ENCODE data around the gene CALR3. TPM values are rescaled to one million over a fixed set of nuclear protein-coding genes. Genes with fewer than 3 reads are reported as not detected.

CALR3 gene
- total and polyA plus RNA-seq, 7 donors = not detected

DNA sequence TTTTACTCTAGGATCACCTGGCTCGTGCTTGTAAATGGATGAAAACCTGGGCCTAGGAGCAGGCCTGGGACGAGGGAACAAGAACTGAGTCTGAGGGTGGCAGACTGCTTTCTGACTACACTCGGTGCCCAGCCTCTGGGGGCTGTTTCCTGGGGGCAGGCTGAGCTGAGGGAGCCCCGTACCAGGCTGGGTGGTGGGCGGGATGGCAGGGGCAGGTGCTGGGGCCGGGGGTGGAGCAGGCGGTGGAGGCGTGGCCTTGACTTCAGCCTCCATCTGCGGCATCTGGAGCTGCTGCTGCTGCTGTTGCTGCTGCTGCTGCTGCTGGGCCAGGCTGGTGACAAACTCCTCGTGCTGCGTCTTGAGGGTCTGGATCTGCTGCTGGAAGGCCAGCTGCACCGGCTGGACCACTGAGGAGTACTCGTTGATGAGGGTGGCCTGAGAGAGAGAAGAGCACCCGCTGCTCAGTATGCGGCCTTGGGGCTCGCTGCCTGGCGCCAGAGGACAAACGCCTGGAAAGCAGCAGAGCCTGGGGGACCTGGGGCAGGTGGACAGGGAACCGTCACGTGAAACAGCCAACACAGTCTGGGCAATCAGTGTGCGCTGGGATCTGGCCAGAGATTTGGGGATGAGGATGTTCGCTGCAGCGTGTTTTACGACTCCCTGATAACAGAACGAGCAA, 33.6 kb upstream of the CALR3 start:
- TF ChIP-seq, protein P1, sequence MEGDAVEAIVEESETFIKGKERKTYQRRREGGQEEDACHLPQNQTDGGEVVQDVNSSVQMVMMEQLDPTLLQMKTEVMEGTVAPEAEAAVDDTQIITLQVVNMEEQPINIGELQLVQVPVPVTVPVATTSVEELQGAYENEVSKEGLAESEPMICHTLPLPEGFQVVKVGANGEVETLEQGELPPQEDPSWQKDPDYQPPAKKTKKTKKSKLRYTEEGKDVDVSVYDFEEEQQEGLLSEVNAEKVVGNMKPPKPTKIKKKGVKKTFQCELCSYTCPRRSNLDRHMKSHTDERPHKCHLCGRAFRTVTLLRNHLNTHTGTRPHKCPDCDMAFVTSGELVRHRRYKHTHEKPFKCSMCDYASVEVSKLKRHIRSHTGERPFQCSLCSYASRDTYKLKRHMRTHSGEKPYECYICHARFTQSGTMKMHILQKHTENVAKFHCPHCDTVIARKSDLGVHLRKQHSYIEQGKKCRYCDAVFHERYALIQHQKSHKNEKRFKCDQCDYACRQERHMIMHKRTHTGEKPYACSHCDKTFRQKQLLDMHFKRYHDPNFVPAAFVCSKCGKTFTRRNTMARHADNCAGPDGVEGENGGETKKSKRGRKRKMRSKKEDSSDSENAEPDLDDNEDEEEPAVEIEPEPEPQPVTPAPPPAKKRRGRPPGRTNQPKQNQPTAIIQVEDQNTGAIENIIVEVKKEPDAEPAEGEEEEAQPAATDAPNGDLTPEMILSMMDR (IDR thresholded peaks at IDR 0.05) = no peak
- no peak for TF ChIP-seq POLR2A (IDR thresholded peaks at IDR 0.05)
- TF ChIP-seq POLR2AphosphoS5 (IDR thresholded peaks at IDR 0.05) = no peak
- no peak for TF ChIP-seq EP300 (IDR thresholded peaks at IDR 0.05)
- Histone ChIP-seq H3K9me3 (no peaks in the 10 kb centered on the region), H3K36me3 (peaks cover 87 to 100% (median 97%) of the 10 kb centered on the region in 4 donors), H3K27me3 (no peaks in the 10 kb centered on the region), H3K4me1 (no peaks in the 10 kb centered on the region), H3K4me3 (no peak overlapping the region), H3K27ac (no peak overlapping the region)
- no peak for DNase-seq
- WGBS, 2 donors = 87 to 92% methylated on average over 25 of the region's 25 CpGs
- intact Hi-C loops (cut with DNase I) = no loop called here

DNA sequence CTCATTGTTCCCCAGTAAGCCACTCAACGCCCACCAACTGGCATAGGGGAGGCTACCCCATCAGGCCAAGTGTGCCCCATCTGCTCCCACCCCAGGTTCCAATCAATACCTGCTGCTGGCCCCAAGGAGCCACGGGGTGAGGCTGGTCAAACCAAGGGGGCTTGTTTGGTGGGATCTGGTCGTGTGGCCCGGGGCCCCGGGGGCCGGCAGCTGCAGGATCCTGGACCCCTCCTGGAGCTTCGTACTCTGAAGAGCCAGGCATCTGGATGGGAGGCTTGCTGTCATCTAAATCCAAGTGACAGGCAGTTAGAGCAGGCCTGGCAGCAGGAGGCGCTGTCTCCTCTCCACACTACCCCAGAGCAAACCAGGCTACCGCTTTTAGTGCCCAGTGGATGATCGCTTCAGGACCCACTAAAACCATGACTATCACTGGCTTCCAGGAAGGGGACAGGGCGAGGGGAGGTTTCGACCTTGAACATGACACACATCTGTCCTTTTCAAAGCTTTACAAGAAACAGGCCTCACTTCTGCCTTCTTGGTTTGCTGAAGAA, 32.1 kb upstream of the CALR3 start:
- intact Hi-C loops (cut with DNase I) = no loop called here
- H3K36me3 ChIP-seq = peaks cover 79 to 100% (median 98%) of the 10 kb centered on the region in 4 donors

DNA sequence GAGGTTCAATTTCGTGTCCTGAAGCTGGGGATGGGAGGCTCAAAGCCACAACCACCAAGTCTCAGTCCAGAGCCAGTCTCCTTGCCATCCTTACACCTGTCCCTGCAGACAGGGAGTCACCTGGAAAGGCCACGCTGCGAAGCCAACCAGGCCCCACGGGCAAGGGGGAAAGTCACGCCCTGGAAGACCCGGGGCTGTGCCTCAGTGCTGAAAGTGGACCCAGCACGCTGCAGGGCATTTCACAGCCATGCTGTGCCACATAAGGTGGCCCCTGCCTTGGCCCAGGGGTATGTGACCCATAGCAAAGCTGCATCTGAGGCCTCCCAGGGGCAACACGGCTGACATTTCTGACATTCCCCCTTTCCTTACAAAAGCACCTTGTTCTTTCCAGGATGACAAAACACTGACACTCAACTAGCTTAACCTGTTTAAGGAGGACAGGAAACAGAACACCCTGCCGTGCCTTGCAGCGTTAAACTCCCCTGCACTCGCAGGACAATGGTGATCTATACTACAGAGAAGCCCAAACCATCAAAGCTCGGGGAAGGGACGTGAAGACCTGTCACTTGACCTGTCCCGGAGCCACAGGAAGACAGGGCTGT, 31.5 kb upstream of the CALR3 start:
- no peaks in the 10 kb centered on the region for H3K9me3 ChIP-seq
- H3K4me1 ChIP-seq = no peaks in the 10 kb centered on the region
- DNase-seq = no peak
- TF ChIP-seq POLR2A (IDR thresholded peaks at IDR 0.05) = no peak
- TF ChIP-seq POLR2AphosphoS5 (IDR thresholded peaks at IDR 0.05) = no peak
- TF ChIP-seq EP300 (IDR thresholded peaks at IDR 0.05) = no peak
- TF ChIP-seq, protein P1 (IDR thresholded peaks at IDR 0.05) = no peak
- no peak overlapping the region for H3K4me3 ChIP-seq
- intact Hi-C loops (cut with DNase I) = no loop called here
- H3K27me3 ChIP-seq = no peaks in the 10 kb centered on the region
- peaks cover 83 to 100% (median 97%) of the 10 kb centered on the region in 4 donors for H3K36me3 ChIP-seq
- no peak overlapping the region for H3K27ac ChIP-seq
- WGBS, 2 donors = 84 to 85% methylated on average over 14 of the region's 14 CpGs

More for the DNA sequence above, 32.1 kb upstream of the CALR3 start:
- no peak overlapping the region for H3K27ac ChIP-seq
- TF ChIP-seq, protein P1 (IDR thresholded peaks at IDR 0.05) = no peak
- TF ChIP-seq POLR2AphosphoS5 (IDR thresholded peaks at IDR 0.05) (no peak), EP300 (IDR thresholded peaks at IDR 0.05) (no peak), POLR2A (IDR thresholded peaks at IDR 0.05) (no peak)
- H3K4me3 ChIP-seq = no peak overlapping the region
- WGBS, 2 donors = 94 to 95% methylated on average over 12 of the region's 12 CpGs
- no peak for DNase-seq
- no peaks in the 10 kb centered on the region for H3K27me3 ChIP-seq
- no peaks in the 10 kb centered on the region for H3K9me3 ChIP-seq
- no peaks in the 10 kb centered on the region for H3K4me1 ChIP-seq

DNA sequence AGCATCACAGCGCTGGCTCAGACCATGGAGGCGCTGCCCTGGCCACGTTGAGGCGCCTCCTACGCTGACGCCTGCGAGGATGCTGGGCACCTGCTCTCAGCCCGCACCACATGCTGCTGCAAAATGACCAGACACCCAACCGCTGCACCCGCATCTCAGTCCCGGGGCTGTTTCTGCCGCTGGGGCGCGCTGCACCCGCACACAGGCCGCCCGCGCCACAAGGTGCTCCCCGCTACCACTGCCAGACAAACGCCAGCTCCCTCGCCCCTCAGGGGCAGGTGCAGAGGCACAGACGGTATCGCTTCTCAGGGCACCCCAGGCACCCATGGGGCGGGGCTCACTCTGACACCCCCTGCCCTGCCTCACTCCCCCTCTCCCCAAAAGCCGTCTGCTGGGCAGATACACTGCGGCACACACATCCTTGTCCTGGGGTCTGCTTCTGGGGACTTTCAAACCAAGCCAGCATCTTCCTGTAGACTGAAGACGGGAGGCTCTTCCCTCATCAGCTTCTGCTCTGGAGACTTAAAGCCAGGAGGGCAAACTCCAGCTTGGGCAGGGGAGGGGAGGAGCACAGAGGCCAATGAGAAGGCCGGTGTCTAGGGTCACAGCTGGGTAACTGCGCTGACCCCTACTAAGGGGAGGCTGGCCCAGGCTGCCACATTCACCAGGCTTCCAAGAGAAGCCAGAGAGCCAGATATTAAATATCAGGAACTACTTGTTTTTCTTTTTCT, 29.9 kb upstream of the CALR3 start:
- Histone ChIP-seq H3K27me3 (no peaks in the 10 kb centered on the region), H3K27ac (no peak overlapping the region), H3K9me3 (no peaks in the 10 kb centered on the region), H3K4me1 (no peaks in the 10 kb centered on the region), H3K36me3 (peaks cover 80 to 100% (median 97%) of the 10 kb centered on the region in 4 donors), H3K4me3 (no peak overlapping the region)
- intact Hi-C loops (cut with DNase I) = no loop called here
- no peak for DNase-seq
- TF ChIP-seq, protein P1 (IDR thresholded peaks at IDR 0.05) = no peak
- no peak for TF ChIP-seq POLR2AphosphoS5 (IDR thresholded peaks at IDR 0.05)
- TF ChIP-seq EP300 (IDR thresholded peaks at IDR 0.05) = no peak
- no peak for TF ChIP-seq POLR2A (IDR thresholded peaks at IDR 0.05)
- 96 to 97% methylated on average over 29 of the region's 29 CpGs for WGBS, 2 donors
